HepG2 (cell line): ENCODE results near the gene COG1. TPM values are rescaled to one million over a fixed set of nuclear protein-coding genes. Genes with fewer than 3 reads are reported as not detected.
A peak's percentile ranks its signal among the peaks of the same experiment; 100 is the strongest.

ENCODE experiments used
- IKZF4 ChIP-seq: sonication (generic); formaldehyde crosslinking; IDR thresholded peaks from 2 replicates; pipeline ENCODE4 v1.5.1; 2020; ENCODE audit warnings: borderline replicate concordance, mild to moderate bottlenecking, low read depth, missing genetic modification reagents; ENCODE audit errors: not compliant biosample characterization
- KAT8 ChIP-seq: IDR thresholded peaks from 2 replicates; pipeline ENCODE4 v1.6.1; 2016; ENCODE audit warnings: missing genetic modification reagents, missing compliant biosample characterization
- MAZ ChIP-seq, 2 experiments: sonication (generic) in 1 of 2; formaldehyde crosslinking in 1 of 2; IDR thresholded peaks; 2 replicates each; pipeline versions ENCODE4 v1.5.0 to v1.6.1; 2012 to 2020; ENCODE audit warnings: low read depth in 2 of 2, mild to moderate bottlenecking in 2 of 2, borderline replicate concordance in 1 of 2, improper control_type of control experiment in 1 of 2, low read length in 1 of 2, missing genetic modification reagents in 1 of 2, moderate library complexity in 1 of 2
- MXD4 ChIP-seq: IDR thresholded peaks from 2 replicates; pipeline ENCODE4 v1.6.1; 2016; ENCODE audit warnings: mild to moderate bottlenecking, missing biosample characterization, missing genetic modification reagents
- NONO ChIP-seq, 2 experiments: fragments of 450-650 bp in 1 of 2; sonication (generic) in 1 of 2; formaldehyde crosslinking in 1 of 2; IDR thresholded peaks in 1 of 2; conservative IDR thresholded peaks in 1 of 2; 2 replicates each; pipeline versions ENCODE4 v1.6.1 to v1.8.0; 2017 to 2022; ENCODE audit warnings: mild to moderate bottlenecking in 1 of 2, missing genetic modification reagents in 1 of 2, moderate library complexity in 1 of 2
- NR2F6 ChIP-seq, 2 experiments: IDR thresholded peaks; 2 replicates each; pipeline ENCODE4 v1.6.1; 2016; ENCODE audit warnings: antibody characterized with exemption in 1 of 2, mild to moderate bottlenecking in 1 of 2
- RBFOX2 ChIP-seq: fragments of 200-400 bp; formaldehyde crosslinking; IDR thresholded peaks from 2 replicates; pipeline ENCODE4 v1.6.1; 2017; ENCODE audit warnings: low read depth, mild to moderate bottlenecking, low read length
- SP2 ChIP-seq: sonication (generic); formaldehyde crosslinking; IDR thresholded peaks from 2 replicates; pipeline ENCODE4 v1.5.1; 2020; ENCODE audit warnings: mild to moderate bottlenecking, missing genetic modification reagents
- YEATS4 ChIP-seq: sonication (generic); formaldehyde crosslinking; IDR thresholded peaks from 2 replicates; pipeline ENCODE4 v1.4.0; 2020; ENCODE audit warnings: missing genetic modification reagents, borderline replicate concordance
- ZNF430 ChIP-seq: sonication (generic); formaldehyde crosslinking; IDR thresholded peaks from 2 replicates; pipeline ENCODE4 v1.9.0; 2021; ENCODE audit warnings: mild to moderate bottlenecking, missing genetic modification reagents
- ZNF547 ChIP-seq: sonication (generic); formaldehyde crosslinking; IDR thresholded peaks from 2 replicates; pipeline ENCODE4 v1.5.1; 2020; ENCODE audit warnings: mild to moderate bottlenecking, missing genetic modification reagents
- ZNF557 ChIP-seq: sonication (generic); formaldehyde crosslinking; IDR thresholded peaks from 2 replicates; pipeline ENCODE4 v1.4.0; 2020; ENCODE audit warnings: missing genetic modification reagents
- ZNF614 ChIP-seq: IDR thresholded peaks from 2 replicates; pipeline ENCODE4 v1.6.1; 2018; ENCODE audit warnings: missing biosample characterization, missing genetic modification reagents, inconsistent platforms, borderline replicate concordance
- polyA plus RNA-seq, 8 experiments: library from polyadenylated mRNA; depleted of rRNA in 3 of 8; stranded (reverse) in 7 of 8; unstranded in 1 of 8; fragments of >200 nt; fragmentation: Illumina TruSeq in 4 of 8; extraction: Trizol in 4 of 8; gene quantifications; 2 replicates each; pipeline versions ENCODE4 v1.2.1 to v1.2.3, GENCODE V29; 2011 to 2016; ENCODE audit warnings: low read depth in 4 of 8, missing spikeins in 1 of 8, mixed read lengths in 1 of 8; ENCODE audit not compliant: insufficient read depth in 1 of 8
- total RNA-seq, 5 experiments: library from RNA; depleted of rRNA; stranded (reverse); fragments of >200 nt; fragmentation: Illumina TruSeq; extraction: Trizol; gene quantifications; 2 replicates each; pipeline ENCODE4 v1.2.3, GENCODE V29; 2016; ENCODE audit warnings: low read depth in 1 of 5
- TF ChIP-seq, protein P1 (sequence below): sonication (generic); formaldehyde crosslinking; IDR thresholded peaks from 2 replicates; pipeline ENCODE4 v1.5.1; 2020; ENCODE audit warnings: missing genetic modification reagents, mild to moderate bottlenecking, borderline replicate concordance
- TF ChIP-seq, protein P2 (sequence below): sonication (generic); formaldehyde crosslinking; IDR thresholded peaks from 2 replicates; pipeline ENCODE4 v1.5.0; 2020; ENCODE audit warnings: missing genetic modification reagents
- TF ChIP-seq, protein P3 (sequence below): sonication (generic); formaldehyde crosslinking; IDR thresholded peaks from 2 replicates; pipeline ENCODE4 v1.4.0; 2020; ENCODE audit warnings: low read depth, mild to moderate bottlenecking, missing genetic modification reagents
- TF ChIP-seq, protein P4 (sequence below): IDR thresholded peaks from 2 replicates; pipeline ENCODE4 v1.6.1; 2016; ENCODE audit warnings: control low read depth
- TF ChIP-seq, protein P5 (sequence below): IDR thresholded peaks from 2 replicates; pipeline ENCODE4 v1.4.0; 2020; ENCODE audit warnings: mild to moderate bottlenecking, missing genetic modification reagents

COG1 gene
- total and polyA plus RNA-seq, 2 of the 13 experiments (the other 11 are each of a cell fraction or from before 2014, with no cell fraction given) = 36.6 to 39.7 TPM

DNA sequence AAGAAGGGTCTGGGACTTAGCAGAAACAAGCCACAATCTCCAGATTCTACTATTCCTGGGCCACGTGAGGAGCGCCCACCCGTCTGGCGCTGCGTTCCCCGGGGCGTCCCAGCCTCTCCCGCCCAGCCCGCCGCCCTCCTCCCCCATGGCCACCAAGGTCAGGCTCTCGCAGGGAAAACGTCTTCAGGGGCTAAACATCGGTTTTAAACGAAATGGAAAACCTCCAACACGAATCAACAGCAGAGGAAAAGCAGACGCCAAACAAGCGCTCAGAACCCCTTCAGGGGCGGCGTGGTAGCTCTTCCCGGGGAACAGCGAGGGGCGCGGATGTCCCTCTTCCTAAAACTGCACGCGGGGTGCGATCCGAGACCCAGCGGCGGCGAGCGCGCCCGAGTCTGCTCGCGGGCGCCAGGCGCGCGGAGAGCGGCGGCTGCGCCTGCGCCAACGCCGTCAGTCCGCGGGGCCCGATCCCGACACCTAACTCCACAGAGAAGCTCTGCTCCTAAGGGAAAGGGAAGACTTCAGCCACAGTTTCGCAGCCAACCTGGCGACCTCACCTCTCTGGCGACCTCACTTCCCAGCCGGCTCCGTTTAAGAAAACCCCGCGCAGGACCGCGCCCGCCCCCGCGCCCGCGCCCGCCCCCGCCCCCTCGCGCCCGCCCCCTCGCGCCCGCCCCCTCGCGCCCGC lies 505 bp upstream of the COG1 start (continued):
- TF ChIP-seq ZNF430 (CRISPR knock-in tag) = no peak
- TF ChIP-seq IKZF4 (CRISPR knock-in tag) = peak; percentile 7
- peak; percentile 37; the same call in 1 of the 2 replicates for TF ChIP-seq MXD4 (CRISPR knock-in tag)
- no peak; the same call in 1 of the 2 replicates for TF ChIP-seq ZNF547 (CRISPR knock-in tag)
- TF ChIP-seq, protein P1, sequence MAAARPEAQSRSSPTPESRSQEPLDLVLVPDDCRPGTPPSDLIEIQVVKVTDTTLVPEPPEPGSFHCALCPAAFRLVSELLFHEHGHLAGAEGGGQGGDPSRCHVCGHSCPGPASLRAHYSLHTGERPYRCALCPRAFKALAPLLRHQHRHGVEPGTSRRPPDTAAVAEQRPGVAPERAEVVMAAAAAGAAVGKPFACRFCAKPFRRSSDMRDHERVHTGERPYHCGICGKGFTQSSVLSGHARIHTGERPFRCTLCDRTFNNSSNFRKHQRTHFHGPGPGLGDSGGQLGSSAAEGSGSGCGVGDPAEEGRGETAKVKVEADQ (CRISPR knock-in tag) = 0 out of 2 replicates have a peak, but pooled peaks have one; percentile 24
- no peak for TF ChIP-seq MAZ (IDR thresholded peaks at IDR 0.05; ENCODE audit: borderline replicate concordance, low read depth, low read length)
- TF ChIP-seq MAZ (CRISPR knock-in tag; IDR thresholded peaks at IDR 0.05; ENCODE audit: low read depth) = peak; percentile 25
- no peak; the same call in 1 of the 2 replicates for TF ChIP-seq SP2 (CRISPR knock-in tag)
- TF ChIP-seq, protein P2, sequence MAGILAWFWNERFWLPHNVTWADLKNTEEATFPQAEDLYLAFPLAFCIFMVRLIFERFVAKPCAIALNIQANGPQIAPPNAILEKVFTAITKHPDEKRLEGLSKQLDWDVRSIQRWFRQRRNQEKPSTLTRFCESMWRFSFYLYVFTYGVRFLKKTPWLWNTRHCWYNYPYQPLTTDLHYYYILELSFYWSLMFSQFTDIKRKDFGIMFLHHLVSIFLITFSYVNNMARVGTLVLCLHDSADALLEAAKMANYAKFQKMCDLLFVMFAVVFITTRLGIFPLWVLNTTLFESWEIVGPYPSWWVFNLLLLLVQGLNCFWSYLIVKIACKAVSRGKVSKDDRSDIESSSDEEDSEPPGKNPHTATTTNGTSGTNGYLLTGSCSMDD (CRISPR knock-in tag) = no peak
- TF ChIP-seq, protein P3, sequence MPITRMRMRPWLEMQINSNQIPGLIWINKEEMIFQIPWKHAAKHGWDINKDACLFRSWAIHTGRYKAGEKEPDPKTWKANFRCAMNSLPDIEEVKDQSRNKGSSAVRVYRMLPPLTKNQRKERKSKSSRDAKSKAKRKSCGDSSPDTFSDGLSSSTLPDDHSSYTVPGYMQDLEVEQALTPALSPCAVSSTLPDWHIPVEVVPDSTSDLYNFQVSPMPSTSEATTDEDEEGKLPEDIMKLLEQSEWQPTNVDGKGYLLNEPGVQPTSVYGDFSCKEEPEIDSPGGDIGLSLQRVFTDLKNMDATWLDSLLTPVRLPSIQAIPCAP = no peak
- TF ChIP-seq, protein P4, sequence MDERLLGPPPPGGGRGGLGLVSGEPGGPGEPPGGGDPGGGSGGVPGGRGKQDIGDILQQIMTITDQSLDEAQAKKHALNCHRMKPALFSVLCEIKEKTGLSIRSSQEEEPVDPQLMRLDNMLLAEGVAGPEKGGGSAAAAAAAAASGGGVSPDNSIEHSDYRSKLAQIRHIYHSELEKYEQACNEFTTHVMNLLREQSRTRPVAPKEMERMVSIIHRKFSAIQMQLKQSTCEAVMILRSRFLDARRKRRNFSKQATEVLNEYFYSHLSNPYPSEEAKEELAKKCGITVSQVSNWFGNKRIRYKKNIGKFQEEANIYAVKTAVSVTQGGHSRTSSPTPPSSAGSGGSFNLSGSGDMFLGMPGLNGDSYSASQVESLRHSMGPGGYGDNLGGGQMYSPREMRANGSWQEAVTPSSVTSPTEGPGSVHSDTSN = no peak
- no peak for TF ChIP-seq ZNF614 (CRISPR knock-in tag)
- TF ChIP-seq KAT8 (CRISPR knock-in tag) = peak; percentile 64; the same call in 1 of the 2 replicates
- no peak for TF ChIP-seq NONO (IDR thresholded peaks at IDR 0.05)
- TF ChIP-seq NONO (CRISPR knock-in tag; conservative IDR thresholded peaks at IDR 0.05) = no peak; the same call in 1 of the 2 replicates
- peak; percentile 94 for TF ChIP-seq RBFOX2
- TF ChIP-seq NR2F6 (IDR thresholded peaks at IDR 0.05) = no peak
- peak; percentile 28; the same call in 1 of the 2 replicates for TF ChIP-seq NR2F6 (CRISPR knock-in tag; IDR thresholded peaks at IDR 0.05)
- no peak for TF ChIP-seq ZNF557 (CRISPR knock-in tag)
- TF ChIP-seq YEATS4 (CRISPR knock-in tag) = peak; percentile 68
- TF ChIP-seq, protein P5, sequence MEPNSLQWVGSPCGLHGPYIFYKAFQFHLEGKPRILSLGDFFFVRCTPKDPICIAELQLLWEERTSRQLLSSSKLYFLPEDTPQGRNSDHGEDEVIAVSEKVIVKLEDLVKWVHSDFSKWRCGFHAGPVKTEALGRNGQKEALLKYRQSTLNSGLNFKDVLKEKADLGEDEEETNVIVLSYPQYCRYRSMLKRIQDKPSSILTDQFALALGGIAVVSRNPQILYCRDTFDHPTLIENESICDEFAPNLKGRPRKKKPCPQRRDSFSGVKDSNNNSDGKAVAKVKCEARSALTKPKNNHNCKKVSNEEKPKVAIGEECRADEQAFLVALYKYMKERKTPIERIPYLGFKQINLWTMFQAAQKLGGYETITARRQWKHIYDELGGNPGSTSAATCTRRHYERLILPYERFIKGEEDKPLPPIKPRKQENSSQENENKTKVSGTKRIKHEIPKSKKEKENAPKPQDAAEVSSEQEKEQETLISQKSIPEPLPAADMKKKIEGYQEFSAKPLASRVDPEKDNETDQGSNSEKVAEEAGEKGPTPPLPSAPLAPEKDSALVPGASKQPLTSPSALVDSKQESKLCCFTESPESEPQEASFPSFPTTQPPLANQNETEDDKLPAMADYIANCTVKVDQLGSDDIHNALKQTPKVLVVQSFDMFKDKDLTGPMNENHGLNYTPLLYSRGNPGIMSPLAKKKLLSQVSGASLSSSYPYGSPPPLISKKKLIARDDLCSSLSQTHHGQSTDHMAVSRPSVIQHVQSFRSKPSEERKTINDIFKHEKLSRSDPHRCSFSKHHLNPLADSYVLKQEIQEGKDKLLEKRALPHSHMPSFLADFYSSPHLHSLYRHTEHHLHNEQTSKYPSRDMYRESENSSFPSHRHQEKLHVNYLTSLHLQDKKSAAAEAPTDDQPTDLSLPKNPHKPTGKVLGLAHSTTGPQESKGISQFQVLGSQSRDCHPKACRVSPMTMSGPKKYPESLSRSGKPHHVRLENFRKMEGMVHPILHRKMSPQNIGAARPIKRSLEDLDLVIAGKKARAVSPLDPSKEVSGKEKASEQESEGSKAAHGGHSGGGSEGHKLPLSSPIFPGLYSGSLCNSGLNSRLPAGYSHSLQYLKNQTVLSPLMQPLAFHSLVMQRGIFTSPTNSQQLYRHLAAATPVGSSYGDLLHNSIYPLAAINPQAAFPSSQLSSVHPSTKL = no peak
